ENCODE measurements around the gene LRGUK. TPM values are rescaled to one million over a fixed set of nuclear protein-coding genes. Genes with fewer than 3 reads are reported as not detected.

The LRGUK gene
- total and polyA plus RNA-seq, 2 experiments from 2014 or later, result 2.4 to 7.1 TPM

- TF ChIP-seq, protein P1, sequence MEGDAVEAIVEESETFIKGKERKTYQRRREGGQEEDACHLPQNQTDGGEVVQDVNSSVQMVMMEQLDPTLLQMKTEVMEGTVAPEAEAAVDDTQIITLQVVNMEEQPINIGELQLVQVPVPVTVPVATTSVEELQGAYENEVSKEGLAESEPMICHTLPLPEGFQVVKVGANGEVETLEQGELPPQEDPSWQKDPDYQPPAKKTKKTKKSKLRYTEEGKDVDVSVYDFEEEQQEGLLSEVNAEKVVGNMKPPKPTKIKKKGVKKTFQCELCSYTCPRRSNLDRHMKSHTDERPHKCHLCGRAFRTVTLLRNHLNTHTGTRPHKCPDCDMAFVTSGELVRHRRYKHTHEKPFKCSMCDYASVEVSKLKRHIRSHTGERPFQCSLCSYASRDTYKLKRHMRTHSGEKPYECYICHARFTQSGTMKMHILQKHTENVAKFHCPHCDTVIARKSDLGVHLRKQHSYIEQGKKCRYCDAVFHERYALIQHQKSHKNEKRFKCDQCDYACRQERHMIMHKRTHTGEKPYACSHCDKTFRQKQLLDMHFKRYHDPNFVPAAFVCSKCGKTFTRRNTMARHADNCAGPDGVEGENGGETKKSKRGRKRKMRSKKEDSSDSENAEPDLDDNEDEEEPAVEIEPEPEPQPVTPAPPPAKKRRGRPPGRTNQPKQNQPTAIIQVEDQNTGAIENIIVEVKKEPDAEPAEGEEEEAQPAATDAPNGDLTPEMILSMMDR (conservative IDR thresholded peaks at IDR 0.05; ENCODE audit: low read depth in 2 of 2), result no peak
- TF ChIP-seq JUNB (IDR thresholded peaks at IDR 0.05; ENCODE audit: unreplicated experiment) (no peak), ZNF114 (CRISPR knock-in tag; IDR thresholded peaks at IDR 0.05) (no peak), NANOG (IDR thresholded peaks at IDR 0.05; ENCODE audit: borderline replicate concordance) (no peak)
These were observed 74.6 kb downstream of the LRGUK start (continued) for GRCh38 chr7:134201569-134202261.

DNA sequence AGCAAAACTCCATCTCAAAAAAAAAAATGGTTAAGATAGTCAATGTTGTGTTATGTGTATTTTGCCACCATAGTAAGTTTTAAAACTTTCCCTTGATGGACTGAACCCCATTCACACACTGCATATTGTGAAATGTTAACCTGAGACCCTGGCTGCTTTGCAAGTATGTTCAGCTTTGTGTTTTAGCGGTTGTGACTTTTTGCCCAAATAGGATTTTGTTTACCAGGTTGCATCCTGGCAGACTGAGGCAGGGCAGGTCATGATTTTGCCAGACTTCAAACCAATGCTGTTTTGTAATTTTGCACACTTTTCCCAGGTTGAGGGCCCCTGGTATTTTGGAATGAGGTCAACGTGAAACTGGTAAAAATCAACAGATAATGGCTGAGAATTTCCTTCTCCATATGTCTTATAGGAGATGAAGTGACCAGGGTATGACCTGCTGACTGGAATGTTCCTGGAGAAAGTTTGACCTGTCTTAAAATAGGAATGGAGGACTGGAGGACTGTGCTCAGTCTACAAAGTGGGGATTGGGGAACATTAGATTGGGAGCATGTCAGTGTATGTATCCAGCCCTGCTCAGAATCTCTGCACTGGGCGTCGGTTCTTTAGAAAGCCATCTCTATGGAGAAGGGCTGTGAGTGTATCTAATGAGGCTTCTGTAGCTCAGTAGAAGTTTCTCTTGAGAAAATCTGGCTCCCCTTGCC is 76.2 kb downstream of the LRGUK start:
- no peak overlapping the region for H3K27ac Mint-ChIP-seq
- H3K9me3 Mint-ChIP-seq, result no peaks in the 10 kb centered on the region
- H3K4me1 Mint-ChIP-seq, result peaks cover under 1% of the 10 kb centered on the region; the same call in 1 of the 3 replicates
- no peak overlapping the region for H3K4me3 Mint-ChIP-seq
- DNase-seq (ENCODE audit: low spot score) (no peak), ATAC-seq (no peak)
- Histone ChIP-seq H3K27ac (ENCODE audit: low read depth) (no peak overlapping the region), H2AFZ (no peak overlapping the region), H3K36me3 (ENCODE audit: insufficient read depth) (peaks cover 4% of the 10 kb centered on the region; the same call in 1 of the 2 replicates), H3K9me2 (ENCODE audit: insufficient read depth) (no peaks in the 10 kb centered on the region), H3K4me2 (no peak overlapping the region), H3K4me3 (no peak overlapping the region), H3K27me3 (ENCODE audit: insufficient read depth) (no peaks in the 10 kb centered on the region), H3K79me2 (replicated peaks; ENCODE audit: insufficient read depth) (no peaks in the 10 kb centered on the region), H3F3A (replicated peaks; ENCODE audit: low read depth) (no peaks in the 10 kb centered on the region), H4K20me1 (replicated peaks; ENCODE audit: insufficient read depth) (no peaks in the 10 kb centered on the region), H3K4me1 (ENCODE audit: insufficient read depth) (no peaks in the 10 kb centered on the region)
- peaks cover 1% of the 10 kb centered on the region for H3K27me3 Mint-ChIP-seq (ENCODE audit: insufficient read depth, low read depth, poor library complexity)
- peaks cover 7% of the 10 kb centered on the region for H3K36me3 Mint-ChIP-seq (ENCODE audit: low read depth)
- TF ChIP-seq, protein P2, sequence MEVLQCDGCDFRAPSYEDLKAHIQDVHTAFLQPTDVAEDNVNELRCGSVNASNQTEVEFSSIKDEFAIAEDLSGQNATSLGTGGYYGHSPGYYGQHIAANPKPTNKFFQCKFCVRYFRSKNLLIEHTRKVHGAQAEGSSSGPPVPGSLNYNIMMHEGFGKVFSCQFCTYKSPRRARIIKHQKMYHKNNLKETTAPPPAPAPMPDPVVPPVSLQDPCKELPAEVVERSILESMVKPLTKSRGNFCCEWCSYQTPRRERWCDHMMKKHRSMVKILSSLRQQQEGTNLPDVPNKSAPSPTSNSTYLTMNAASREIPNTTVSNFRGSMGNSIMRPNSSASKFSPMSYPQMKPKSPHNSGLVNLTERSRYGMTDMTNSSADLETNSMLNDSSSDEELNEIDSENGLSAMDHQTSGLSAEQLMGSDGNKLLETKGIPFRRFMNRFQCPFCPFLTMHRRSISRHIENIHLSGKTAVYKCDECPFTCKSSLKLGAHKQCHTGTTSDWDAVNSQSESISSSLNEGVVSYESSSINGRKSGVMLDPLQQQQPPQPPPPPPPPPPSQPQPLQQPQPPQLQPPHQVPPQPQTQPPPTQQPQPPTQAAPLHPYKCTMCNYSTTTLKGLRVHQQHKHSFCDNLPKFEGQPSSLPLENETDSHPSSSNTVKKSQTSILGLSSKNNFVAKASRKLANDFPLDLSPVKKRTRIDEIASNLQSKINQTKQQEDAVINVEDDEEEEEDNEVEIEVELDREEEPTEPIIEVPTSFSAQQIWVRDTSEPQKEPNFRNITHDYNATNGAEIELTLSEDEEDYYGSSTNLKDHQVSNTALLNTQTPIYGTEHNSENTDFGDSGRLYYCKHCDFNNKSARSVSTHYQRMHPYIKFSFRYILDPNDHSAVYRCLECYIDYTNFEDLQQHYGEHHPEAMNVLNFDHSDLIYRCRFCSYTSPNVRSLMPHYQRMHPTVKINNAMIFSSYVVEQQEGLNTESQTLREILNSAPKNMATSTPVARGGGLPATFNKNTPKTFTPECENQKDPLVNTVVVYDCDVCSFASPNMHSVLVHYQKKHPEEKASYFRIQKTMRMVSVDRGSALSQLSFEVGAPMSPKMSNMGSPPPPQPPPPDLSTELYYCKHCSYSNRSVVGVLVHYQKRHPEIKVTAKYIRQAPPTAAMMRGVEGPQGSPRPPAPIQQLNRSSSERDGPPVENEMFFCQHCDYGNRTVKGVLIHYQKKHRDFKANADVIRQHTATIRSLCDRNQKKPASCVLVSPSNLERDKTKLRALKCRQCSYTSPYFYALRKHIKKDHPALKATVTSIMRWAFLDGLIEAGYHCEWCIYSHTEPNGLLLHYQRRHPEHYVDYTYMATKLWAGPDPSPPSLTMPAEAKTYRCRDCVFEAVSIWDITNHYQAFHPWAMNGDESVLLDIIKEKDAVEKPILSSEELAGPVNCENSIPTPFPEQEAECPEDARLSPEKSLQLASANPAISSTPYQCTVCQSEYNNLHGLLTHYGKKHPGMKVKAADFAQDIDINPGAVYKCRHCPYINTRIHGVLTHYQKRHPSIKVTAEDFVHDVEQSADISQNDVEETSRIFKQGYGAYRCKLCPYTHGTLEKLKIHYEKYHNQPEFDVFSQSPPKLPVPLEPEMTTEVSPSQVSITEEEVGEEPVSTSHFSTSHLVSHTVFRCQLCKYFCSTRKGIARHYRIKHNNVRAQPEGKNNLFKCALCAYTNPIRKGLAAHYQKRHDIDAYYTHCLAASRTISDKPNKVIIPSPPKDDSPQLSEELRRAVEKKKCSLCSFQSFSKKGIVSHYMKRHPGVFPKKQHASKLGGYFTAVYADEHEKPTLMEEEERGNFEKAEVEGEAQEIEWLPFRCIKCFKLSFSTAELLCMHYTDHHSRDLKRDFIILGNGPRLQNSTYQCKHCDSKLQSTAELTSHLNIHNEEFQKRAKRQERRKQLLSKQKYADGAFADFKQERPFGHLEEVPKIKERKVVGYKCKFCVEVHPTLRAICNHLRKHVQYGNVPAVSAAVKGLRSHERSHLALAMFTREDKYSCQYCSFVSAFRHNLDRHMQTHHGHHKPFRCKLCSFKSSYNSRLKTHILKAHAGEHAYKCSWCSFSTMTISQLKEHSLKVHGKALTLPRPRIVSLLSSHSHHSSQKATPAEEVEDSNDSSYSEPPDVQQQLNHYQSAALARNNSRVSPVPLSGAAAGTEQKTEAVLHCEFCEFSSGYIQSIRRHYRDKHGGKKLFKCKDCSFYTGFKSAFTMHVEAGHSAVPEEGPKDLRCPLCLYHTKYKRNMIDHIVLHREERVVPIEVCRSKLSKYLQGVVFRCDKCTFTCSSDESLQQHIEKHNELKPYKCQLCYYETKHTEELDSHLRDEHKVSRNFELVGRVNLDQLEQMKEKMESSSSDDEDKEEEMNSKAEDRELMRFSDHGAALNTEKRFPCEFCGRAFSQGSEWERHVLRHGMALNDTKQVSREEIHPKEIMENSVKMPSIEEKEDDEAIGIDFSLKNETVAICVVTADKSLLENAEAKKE (CRISPR knock-in tag; IDR thresholded peaks at IDR 0.05), result no peak
- no peak for TF ChIP-seq JUNB (IDR thresholded peaks at IDR 0.05; ENCODE audit: unreplicated experiment)
- no peak for TF ChIP-seq STAT1 (IDR thresholded peaks at IDR 0.05; ENCODE audit: unreplicated experiment)
- TF ChIP-seq EZH2phosphoT487 (IDR thresholded peaks at IDR 0.05; ENCODE audit: unreplicated experiment), result no peak
- no peak for TF ChIP-seq ZNF331 (CRISPR knock-in tag; IDR thresholded peaks at IDR 0.05; ENCODE audit: low read depth)
- no peak for TF ChIP-seq NANOG (IDR thresholded peaks at IDR 0.05; ENCODE audit: borderline replicate concordance)
- no peak for TF ChIP-seq EZH2 (IDR thresholded peaks at IDR 0.05; ENCODE audit: low read depth, unreplicated experiment)
- TF ChIP-seq, protein P3, sequence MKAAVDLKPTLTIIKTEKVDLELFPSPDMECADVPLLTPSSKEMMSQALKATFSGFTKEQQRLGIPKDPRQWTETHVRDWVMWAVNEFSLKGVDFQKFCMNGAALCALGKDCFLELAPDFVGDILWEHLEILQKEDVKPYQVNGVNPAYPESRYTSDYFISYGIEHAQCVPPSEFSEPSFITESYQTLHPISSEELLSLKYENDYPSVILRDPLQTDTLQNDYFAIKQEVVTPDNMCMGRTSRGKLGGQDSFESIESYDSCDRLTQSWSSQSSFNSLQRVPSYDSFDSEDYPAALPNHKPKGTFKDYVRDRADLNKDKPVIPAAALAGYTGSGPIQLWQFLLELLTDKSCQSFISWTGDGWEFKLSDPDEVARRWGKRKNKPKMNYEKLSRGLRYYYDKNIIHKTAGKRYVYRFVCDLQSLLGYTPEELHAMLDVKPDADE (IDR thresholded peaks at IDR 0.05), result no peak
- TF ChIP-seq, protein P1 (conservative IDR thresholded peaks at IDR 0.05; ENCODE audit: low read depth in 2 of 2), result no peak
- TF ChIP-seq POLR2AphosphoS5 (IDR thresholded peaks at IDR 0.05; ENCODE audit: low read depth), result no peak
- no peak for TF ChIP-seq ZNF114 (CRISPR knock-in tag; IDR thresholded peaks at IDR 0.05)
